Measurements from ENCODE around the gene TBC1D5.
"Not testable (repeated sequence)": the region's sequence is repeated elsewhere in the genome, so short reads cannot be mapped to it uniquely, and the experiment has no call there.

The TBC1D5 gene

DNA sequence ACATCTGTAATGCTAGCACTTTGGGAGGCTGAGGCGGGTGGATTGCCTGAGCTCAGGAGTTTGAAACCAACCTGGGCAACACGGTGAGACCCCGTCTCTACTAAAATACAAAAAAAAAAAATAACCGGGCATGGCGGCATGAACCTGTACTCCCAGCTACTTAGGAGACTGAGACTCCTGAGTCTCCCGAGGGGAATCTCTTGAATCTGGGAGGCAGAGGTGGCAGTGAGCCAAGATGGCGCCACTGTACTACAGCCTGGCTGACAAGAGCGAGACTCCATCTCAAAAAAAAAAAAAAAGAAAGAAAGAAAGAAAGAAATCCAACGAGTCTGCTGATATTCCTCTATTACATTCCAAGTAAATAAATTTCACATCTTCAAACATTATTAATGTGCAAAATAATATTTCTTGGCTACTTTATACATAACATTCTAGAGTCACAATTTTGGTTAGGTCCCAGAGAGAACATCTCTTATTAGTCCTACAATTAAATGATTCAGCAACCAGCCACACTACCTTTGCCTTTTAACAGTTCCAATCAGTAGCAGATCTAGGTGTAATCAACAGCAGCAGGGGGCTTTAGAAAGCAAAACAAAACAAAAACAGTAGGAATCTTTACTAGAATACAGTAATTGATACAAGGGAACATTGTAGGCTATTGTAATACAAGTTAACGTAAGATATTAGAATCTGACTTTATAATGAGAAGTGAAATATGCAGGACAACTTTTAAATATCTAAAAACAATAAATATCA is 195.8 kb downstream of the TBC1D5 start:
- DNase-seq (ENCODE audit: low read depth): no peak

DNA sequence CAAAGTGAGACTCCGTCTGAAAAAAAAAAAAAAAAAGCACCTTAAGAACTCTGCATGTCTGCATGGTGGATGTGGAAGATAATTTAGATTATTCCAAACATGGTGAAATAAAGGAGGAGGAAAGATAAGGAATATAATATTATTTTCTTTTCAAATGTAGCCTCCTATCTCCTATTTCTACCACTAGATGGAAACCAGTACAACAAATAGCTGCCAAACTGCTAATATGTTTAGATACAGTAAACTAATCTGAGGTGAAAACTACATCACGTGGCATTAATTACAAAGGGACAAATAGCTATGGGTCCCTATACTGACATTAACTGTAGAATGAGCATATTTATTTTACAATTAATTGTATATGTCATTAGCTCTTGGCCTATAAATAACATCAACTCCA is 197.8 kb downstream of the TBC1D5 start:
- DNase-seq (ENCODE audit: low read depth): no peak

DNA sequence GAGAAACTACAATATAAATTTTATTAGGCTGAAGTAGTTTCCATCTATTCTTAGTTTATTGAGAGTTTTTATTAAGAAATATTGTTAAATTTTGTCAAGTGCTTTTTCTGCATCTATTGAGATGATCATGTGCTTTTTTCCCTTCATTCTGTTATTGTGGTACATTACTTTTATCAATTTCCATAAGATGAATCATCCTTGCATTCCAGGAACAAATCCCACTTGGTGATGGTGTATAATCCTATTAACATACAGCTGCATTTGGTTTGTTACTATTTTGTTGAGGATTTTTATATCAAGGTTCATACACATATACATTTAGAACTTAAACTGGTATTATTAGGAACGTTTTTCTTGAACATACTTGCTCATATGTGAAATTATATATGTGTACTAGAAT is 199.8 kb downstream of the TBC1D5 start:
- DNase-seq (ENCODE audit: low read depth): no peak

DNA sequence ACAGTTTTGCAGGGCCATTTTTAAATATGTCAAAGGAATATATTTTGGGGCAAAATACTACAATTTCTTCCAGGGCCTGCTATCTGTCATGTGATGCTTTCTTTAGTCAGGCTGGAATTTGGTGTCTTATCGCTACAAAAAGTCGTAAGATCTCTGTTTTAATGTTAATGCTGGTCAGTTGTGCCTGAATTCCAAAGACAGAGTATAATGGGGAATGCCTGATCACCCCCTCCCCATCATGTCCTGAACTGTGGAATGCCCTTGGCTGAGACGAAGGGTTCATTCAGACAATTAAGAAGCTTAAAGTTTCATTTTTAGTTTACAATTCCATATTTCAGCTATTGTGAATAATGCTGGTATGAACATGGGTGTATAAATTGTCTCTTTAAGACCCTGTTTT is 203.0 kb downstream of the TBC1D5 start:
- no peak for DNase-seq (ENCODE audit: low read depth)

DNA sequence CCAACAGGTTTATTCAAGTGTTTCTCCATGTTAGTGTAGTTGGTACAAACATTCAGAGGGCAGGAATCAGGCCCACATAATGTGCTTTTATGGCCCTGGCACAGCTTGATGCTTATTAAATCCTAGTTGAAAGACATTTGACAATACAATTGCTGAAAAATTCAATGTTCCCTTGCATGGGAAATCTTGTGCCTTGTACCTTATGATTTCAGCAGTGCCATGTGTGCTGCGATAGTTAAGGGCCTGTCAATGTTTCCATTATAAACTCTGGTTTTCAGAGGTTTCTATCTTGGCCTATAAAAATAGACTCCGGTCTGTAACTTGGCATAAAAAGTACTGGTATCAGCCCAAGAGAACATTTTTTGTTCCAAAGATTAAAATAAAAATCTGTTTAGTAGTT is 207.2 kb downstream of the TBC1D5 start:
- DNase-seq (ENCODE audit: low read depth): no peak

DNA sequence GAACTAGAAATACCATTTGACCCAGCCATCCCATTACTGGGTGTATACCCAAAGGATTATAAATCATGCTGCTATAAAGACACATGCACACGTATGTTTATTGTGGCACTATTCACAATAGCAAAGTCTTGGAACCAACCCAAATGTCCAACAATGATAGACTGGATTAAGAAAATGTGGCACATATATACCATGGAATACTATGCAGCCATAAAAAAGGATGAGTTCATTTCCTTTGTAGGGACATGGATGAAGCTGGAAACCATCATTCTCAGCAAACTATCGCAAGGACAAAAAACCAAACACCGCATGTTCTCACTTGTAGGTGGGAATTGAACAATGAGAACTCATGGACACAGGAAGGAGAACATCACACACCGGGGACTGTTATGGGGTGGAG is 210.0 kb downstream of the TBC1D5 start:
- not testable (repeated sequence) for DNase-seq (ENCODE audit: low read depth)

DNA sequence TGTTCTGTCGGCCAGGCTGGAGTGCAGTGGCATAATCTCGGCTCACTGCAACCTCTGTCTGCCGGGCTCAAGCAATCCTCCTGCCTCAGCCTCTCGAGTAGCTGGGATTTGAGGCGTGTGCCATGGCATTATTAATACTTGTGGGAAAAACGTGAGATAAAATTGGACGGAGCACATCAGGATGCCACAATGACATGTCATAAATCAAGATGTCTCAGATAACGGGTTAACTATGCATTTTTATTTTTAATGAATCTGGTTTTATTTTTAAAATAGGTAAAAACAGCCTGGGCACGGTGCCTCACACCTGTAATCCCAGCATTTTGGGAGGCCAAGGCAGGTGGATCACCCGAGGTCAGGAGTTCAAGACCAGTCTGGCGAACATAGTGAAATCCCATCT is 212.8 kb downstream of the TBC1D5 start:
- DNase-seq (ENCODE audit: low read depth): no peak

DNA sequence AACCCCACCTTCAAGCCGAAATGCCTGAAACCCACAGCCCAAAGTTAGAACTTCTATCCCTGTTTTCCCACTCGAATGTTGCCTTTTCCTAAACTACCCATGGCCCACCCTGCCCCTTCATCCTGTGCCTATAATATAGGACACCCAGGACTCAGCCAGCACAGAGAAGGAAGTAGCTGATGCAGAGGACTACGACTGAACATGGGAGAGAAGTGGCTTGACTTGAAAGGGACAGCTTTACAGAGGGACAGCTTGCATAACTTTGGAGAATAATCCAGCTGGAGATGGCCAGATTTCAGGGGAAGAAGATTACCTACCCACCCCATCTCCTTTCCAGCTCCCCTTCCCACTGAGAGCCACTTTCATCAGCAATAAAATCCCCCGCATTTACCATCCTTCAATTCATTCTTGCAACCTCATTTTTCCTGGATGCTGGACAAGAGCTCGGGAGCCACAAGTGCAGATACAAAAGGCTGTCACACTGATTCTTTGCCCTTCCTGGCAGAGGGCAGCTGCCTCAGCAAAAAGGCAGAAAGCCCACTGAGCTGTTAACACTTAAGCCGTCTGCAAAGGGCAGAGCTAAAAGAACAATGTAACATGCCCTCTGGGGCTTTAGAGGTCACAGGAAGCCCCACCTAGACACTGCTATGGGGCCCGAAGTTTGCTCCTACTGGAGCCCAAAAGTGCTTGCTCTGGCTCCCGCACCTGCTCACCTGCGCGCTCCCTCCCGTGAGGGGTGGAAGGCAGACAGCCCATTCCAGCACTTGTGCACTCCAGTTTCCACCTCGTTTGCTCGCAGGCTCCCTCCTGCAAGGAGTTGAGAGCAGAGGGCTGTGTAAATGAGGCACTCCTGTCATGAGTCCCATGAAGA is 224.0 kb downstream of the TBC1D5 start:
- no peak for DNase-seq (ENCODE audit: low read depth)

DNA sequence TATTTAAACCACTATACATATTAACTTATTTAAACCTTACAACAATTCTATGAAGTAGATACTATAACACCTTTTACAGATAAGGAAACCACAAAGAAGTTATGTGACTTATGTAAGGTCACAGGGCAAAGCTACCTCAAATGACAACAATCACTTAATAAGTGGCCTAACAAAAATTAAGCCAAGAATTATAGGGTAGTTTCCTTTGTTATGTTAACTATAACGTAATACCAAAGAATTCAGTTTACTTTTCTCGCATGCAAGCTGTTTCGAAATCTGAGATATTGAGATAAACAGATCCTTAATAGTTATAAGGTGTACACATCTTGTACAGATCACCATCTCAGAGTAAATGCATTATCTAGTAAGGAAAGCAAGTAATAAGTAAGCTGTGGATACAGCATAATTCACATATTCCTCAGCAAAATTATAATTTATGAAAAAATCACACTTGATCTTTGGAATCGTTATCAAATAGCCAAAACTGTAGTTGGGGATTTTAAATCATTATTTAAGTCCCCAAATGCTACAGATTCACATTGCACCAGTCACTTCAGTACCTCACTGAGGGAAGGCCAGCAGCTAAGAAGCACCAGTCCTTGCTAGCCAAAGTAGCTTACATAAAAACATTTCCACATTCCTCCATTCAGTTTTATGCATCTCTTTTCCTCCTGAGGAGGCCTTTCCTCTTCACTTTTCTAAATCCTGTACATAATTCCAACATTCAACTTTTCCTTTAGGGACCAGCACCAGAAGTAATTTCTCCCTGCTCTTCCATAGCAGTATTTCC is 226.8 kb downstream of the TBC1D5 start:
- DNase-seq (ENCODE audit: low read depth): no peak

DNA sequence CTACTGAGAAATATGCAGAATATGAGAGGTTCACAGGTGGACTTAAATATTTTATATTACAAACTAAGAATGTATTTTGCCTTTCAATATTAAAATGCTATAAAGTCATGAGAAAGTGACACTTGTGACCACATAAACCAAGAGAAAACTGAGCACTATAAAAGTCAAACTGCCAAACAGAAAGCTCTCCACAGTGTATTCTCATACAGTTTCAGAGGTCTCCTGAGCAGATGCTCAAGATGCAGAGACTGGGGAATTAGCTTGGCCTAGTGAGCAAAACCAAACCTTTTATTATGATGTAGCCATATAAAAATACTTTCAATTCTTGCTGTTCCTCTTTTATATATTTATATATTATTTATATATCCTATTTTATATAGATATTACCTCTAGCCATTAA is 227.8 kb downstream of the TBC1D5 start:
- DNase-seq (ENCODE audit: low read depth): no peak

DNA sequence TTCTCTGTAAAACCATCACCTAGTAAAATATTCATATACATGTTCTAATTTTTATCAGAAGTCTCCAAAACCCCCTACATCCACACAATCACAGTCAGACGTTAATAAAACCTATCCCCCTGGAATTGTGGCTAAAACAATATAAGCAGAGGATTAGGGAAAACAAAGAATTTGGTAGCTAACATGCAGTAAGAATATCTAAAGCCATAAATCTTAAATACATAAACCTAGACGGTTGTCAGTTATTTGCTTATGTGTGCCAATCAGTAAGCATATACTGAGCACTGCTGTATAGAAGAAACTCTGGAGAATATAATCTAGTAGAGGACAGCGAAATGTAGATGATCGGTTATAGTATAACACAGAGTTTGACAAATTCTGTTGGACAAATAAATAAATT is 232.2 kb downstream of the TBC1D5 start:
- DNase-seq (ENCODE audit: low read depth): no peak

DNA sequence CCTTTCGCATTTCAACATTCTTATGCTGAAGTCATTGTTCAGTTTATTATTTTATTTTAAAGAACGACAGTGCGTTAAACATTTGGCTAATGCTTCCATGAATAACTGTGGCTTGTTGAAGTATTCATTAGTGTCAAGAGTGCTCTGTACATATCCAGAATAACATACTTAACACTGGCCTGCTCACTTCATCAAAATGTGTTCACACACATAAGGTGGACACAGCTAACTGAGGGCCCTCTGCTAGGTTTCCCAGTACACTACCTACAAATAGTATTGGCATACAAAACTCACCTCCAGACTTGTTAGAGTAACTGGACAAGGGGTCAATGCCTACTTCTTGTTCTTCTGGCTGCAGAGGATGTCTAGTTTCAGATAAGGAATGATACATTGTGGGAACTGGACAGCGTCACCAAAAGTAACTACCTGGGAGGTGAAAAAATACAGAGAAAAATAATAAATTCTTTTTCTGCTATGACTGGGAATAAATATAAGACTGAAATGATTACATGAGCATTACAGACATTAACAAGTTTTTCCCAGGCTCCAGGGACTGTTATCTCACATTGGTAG is 234.2 kb downstream of the TBC1D5 start:
- DNase-seq (ENCODE audit: low read depth): no peak

DNA sequence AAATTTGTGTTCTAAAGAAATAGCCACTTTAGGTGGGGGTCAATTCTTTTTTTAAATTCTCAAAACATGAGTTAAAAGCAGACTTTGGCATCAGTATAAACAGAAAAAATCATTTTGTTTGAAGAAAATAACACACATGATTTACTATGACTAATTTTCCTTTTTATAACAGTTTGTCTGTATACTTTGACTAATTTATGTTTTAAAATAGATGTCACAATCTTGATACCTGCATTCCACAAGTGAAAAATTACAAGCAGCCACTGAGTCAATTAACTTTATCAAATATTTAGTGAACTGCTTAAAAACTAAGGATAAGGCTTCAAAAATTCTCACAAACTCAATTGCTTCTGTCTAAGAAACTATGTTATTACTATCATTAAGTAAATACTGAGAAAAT is 235.0 kb downstream of the TBC1D5 start:
- DNase-seq (ENCODE audit: low read depth): no peak

DNA sequence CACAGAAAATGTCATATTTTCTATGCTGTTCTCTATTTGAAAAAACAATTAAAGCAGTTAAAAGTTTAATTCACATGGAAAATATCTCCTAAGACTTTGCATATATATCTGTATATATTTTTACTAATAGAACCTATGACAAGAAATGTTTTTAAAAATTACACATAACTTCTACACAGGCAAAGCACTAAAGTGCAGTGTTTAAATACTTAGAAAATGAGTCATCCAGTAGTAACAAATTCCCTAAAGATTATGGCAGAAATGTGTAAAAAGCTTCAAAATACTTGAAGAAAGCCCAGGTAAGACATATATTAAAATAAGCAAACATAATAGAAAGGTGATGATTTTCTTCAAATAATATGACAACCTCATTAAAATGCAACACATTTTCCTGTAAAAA is 236.6 kb downstream of the TBC1D5 start:
- DNase-seq (ENCODE audit: low read depth): no peak

DNA sequence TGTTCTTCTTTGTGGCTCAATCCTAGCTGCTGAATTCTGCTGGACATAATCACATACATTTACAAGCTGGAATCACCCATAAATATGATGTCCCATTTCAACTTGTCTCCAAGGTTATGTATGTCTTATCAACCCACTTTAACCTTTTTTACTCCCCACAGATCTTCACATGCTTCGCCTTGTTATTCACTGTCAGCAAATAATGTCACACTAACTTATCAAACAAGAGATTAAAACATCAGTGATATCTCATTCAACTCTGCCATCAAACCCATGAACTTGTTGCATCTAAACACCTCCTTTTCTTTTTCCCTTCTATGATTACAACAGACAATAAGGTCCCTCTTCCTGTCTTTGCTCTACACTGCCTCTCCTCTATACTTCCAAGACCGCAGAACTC is 240.7 kb downstream of the TBC1D5 start:
- DNase-seq (ENCODE audit: low read depth): no peak

DNA sequence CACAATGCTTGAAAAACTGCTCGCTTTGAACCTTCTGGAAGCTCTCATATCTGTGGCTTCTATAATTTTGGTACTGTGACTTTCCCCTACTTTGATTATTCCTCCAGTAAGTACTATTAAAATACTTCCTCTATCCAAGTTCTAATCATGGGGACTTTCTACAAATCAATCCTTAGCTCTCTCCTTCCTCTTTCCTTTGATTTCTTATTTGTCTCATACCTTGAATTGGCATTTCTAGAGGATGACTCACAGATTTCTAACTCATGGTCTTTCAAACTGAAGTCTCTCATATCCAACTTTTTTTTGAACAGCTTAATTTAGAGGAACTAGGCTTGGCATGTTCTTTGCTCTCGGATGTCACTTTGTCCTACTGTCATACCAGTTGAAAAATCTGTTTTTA is 241.8 kb downstream of the TBC1D5 start:
- DNase-seq (ENCODE audit: low read depth): no peak

DNA sequence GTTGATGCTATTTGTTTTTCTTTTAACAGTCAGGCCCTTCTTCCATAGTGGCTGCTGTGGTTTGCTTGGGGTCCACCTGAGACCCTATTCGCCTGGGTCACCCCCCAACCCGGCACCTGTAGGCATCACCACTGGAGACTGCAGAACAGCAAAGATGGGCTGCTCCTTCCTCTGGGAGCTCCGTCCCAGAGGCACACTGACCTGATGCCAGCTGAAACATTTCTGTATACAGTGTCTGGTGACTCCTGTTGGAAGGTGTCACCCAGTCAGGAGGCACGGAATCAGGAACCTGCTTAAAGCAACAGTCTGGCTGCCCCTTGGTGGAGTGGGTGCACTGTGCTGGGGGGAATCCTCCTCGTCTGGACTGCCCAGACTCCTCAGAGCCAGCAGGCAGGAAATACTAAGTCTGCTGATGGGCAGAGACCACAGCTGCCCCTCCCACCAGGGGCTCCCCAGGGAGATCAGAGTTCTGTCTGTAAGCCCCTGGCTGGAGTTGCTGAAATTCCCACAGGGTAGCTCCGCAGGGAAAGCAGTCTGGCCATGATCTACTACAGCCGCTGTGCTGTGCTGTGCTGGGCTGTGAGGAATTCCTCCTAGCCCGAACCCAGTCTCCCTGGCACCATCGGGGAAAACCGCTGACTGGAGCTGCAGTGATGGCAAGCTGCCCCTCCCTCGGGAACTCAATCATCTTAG is 248.2 kb downstream of the TBC1D5 start:
- no peak for DNase-seq (ENCODE audit: low read depth)

DNA sequence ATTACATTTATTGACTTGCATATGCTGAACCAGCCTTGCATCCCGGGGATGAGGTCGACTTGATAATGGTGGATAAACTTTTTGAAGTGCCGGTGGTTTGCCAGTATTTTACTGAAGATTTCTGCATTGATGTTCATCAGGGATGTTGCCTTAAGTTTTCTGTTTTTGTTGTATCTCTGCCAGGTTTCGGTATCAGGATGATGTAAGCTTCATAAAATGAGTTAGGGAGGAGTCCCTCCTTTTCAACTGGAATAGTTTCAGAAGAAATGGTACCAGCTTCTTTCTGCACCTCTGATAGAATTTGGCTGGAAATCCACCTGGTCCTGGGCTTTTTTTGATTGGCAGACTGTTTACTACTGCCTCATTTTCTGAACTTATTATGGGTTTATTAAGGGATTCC is 250.8 kb downstream of the TBC1D5 start:
- peak; percentile 43 for DNase-seq (ENCODE audit: low read depth)

DNA sequence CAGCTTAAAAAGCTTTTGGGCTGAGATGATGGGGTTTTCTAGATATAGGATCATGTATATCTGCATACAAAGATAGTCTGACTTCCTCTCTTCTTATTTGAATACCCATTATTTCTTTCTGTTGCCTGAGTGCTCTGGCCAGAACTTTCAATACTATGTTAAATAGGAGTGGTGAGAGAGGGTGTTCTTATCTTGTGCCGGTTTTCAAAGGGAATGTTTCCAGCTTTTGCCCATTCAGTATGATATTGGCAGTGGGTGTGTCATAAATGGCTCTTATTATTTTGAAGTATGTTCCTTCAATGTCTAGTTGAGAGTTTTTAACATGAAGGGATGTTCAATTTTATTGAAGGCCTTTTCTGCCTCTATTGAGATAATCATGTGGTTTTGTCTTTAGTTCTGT is 251.2 kb downstream of the TBC1D5 start:
- DNase-seq (ENCODE audit: low read depth): not testable (repeated sequence)

DNA sequence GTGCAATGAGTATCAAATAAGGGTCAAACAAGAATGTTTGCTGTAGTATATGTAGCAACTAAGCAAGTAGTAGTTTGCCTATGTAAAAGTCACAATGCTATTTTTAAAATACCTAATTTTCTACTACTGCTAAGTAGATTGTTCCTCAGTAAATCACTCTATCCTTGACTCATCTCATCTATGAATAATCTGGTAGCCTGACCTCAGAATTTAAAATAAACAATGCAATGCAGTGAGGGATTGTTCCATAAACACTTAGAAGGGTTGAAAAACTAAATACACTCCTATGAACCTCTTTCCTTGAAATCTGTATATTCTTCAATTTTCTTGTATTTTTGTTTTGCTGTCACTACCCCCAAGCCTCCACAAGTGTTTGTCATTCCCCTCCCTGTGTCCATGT is 253.3 kb downstream of the TBC1D5 start:
- DNase-seq (ENCODE audit: low read depth): peak; percentile 8

DNA sequence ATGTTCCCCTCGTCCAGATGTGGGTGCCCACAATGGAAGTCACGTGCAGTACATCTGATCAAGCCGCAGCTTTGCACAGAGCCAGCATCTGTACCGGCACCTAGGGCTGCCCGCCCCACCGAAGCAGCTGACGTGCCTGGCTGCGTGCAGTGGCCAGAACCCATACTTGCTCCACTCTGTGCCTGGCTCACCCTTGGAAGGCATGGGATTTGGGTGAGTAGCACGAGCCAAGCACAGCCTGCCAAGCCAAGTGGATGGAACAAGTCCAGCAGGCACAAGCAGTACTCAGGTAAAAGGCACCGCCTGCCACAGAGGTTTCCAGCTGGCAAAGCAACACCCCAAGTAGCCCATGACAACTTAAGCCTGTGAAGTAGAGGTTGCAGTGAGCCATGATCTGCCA is 261.3 kb downstream of the TBC1D5 start:
- no peak for DNase-seq (ENCODE audit: low read depth)
